ENCODE data around the gene KCNH2.
A peak's percentile ranks its signal among the peaks of the same experiment; 100 is the strongest.

KCNH2 gene

DNA sequence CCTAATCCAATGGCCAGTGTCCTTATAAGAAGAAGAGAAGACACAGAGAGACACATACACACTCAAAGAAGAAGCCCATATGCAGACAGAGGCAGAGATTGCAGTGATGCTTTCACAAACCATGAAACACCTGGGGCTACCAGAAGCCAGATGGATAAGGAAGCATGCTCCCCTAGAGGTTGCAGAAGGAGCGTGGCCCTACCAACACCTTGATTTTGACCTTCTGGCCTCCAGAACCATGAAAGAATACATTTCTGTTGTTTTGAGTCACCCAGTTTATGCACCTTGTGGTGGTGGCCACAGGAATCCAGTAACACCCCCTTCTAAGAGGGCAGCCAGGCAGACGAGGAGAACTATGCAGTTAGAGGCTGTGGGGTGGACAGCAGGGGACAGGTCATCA lies 82.3 kb downstream of the KCNH2 start:
- Mint-ChIP-seq H3K36me3 (peaks cover 13% of the 10 kb centered on the region), H3K27me3 (no peaks in the 10 kb centered on the region), H3K9me3 (peaks cover 8% of the 10 kb centered on the region), H3K4me3 (peak overlapping the region; percentile 2), H3K4me1 (peaks cover 66% of the 10 kb centered on the region), H3K27ac (peak overlapping the region; percentile 96)
- no peak for ATAC-seq (ENCODE audit: low read depth)
- DNase-seq (ENCODE audit: low spot score in 2 of 2): no peak
